ENCODE data around the gene TAC3. TPM values are rescaled to one million over a fixed set of nuclear protein-coding genes. Genes with fewer than 3 reads are reported as not detected.

The TAC3 gene
- total RNA-seq, 1 donor from 2014 or later = not detected

- peaks cover 0 to 3% of the 10 kb centered on the region in 2 donors for H3K4me1 ChIP-seq
- no peak for DNase-seq (ENCODE audit: low spot score in 2 of 2)
- H3K27ac ChIP-seq = no peak overlapping the region
- H3K9me3 ChIP-seq = no peaks in the 10 kb centered on the region
- no peak overlapping the region for H3K4me3 ChIP-seq
- H3K27me3 ChIP-seq = peaks cover 4% of the 10 kb centered on the region
- no peak for TF ChIP-seq CTCF (IDR thresholded peaks at IDR 0.05)
- no peaks in the 10 kb centered on the region for H3K36me3 ChIP-seq
- intact Hi-C loops (cut with DNase I) = no loop called here
Measured at GRCh38 chr12:57011438-57012424, 4.6 kb downstream of the TAC3 start.

- H3K4me3 ChIP-seq = no peak overlapping the region
- peaks cover 0 to 5% of the 10 kb centered on the region in 2 donors for H3K4me1 ChIP-seq
- no peak for DNase-seq (ENCODE audit: low spot score in 2 of 2)
- no peak for TF ChIP-seq CTCF (IDR thresholded peaks at IDR 0.05)
- H3K27ac ChIP-seq = no peak overlapping the region
- H3K36me3 ChIP-seq = no peaks in the 10 kb centered on the region
- peaks cover 4% of the 10 kb centered on the region for H3K27me3 ChIP-seq
- intact Hi-C loops (cut with DNase I) = no loop called here
- no peaks in the 10 kb centered on the region for H3K9me3 ChIP-seq
Measured at GRCh38 chr12:57010627-57011247, 5.6 kb downstream of the TAC3 start.

GRCh38 chr12:57009949-57010626, 6.2 kb downstream of the TAC3 start:
- no peak for TF ChIP-seq CTCF (IDR thresholded peaks at IDR 0.05)
- no peak overlapping the region for H3K27ac ChIP-seq
- H3K4me3 ChIP-seq = no peak overlapping the region
- intact Hi-C loops (cut with DNase I) = loop anchor here (5.0 kb wide), 1 partner anchor 52 kb away; no protein-coding TSS in a partner anchor
- H3K9me3 ChIP-seq = no peaks in the 10 kb centered on the region
- DNase-seq (ENCODE audit: low spot score in 2 of 2) = no peak
- peaks cover 4% of the 10 kb centered on the region for H3K27me3 ChIP-seq
- no peaks in the 10 kb centered on the region for H3K36me3 ChIP-seq
- peaks cover 0 to 7% of the 10 kb centered on the region in 2 donors for H3K4me1 ChIP-seq

GRCh38 chr12:57008178-57008577, 8.2 kb downstream of the TAC3 start:
- DNase-seq (ENCODE audit: low spot score in 2 of 2) = no peak
- H3K27me3 ChIP-seq = no peaks in the 10 kb centered on the region
- peak in 2 of 3 experiments; percentile 38 to 44 for TF ChIP-seq CTCF (IDR thresholded peaks at IDR 0.05)
- intact Hi-C loops (cut with DNase I) = loop anchor here (5.0 kb wide), 1 partner anchor 54 kb away; no protein-coding TSS in a partner anchor
- peaks cover 0 to 7% of the 10 kb centered on the region in 2 donors for H3K4me1 ChIP-seq
- no peak overlapping the region for H3K27ac ChIP-seq
- no peaks in the 10 kb centered on the region for H3K9me3 ChIP-seq
- peaks cover 14 to 15% of the 10 kb centered on the region in 2 donors for H3K36me3 ChIP-seq
- H3K4me3 ChIP-seq = no peak overlapping the region

- peak overlapping the region; percentile 88 to 100 for H3K4me3 ChIP-seq
- H3K27ac ChIP-seq = peak overlapping the region; percentile 33 to 64
- peaks cover 25 to 27% of the 10 kb centered on the region in 2 donors for H3K36me3 ChIP-seq
- H3K9me3 ChIP-seq = no peaks in the 10 kb centered on the region
- DNase-seq (ENCODE audit: low spot score in 2 of 2) = no peak
- no peaks in the 10 kb centered on the region for H3K27me3 ChIP-seq
- intact Hi-C loops (cut with DNase I) = loop anchor here (5.0 kb wide), 1 partner anchor 55 kb away; no protein-coding TSS in a partner anchor
- peaks cover 0 to 7% of the 10 kb centered on the region in 2 donors for H3K4me1 ChIP-seq
- TF ChIP-seq CTCF (IDR thresholded peaks at IDR 0.05) = peak in 1 of 3 experiments; percentile 2
Measured at GRCh38 chr12:57006809-57007475, 9.4 kb downstream of the TAC3 start.

All from ascending aorta (tissue), 2 donors.